ENCODE data around the gene NPR2.

DNA sequence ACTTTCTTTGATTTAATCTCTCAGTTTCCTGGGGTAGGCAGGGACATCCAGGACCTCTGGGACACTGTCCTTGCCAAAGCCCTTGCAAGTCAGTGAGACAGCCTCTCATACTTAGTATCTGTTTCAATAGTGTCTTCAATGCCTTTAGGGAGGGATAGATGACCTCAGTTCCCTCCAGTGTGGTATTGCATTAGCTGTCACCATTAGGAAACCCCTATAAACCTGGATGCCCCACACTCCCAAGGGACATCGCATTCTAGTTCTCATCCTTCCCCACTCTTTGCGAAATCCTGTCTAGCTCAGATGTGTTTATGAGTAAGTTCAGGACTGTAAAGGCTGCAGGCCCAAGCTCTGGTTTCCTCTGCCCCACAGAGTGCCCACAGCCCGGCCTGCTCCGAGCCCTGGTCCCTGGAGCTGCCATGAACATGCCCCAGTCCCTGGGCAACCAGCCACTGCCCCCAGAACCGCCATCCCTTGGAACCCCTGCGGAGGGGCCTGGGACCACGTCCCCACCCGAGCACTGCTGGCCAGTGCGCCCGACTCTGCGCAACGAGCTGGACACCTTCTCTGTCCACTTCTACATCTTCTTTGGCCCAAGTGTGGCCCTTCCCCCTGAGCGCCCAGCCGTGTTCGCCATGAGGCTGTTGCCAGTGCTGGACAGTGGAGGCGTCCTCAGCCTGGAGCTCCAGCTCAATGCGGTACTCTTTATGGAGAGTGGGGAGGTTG, 50.8 kb downstream of the NPR2 start:
- TF ChIP-seq ZNF274 (IDR thresholded peaks at IDR 0.05; ENCODE audit: low read depth, low read length) (no peak), CEBPB (IDR thresholded peaks at IDR 0.05; ENCODE audit: low read depth) (no peak)
